Fibroblast of pulmonary artery (primary cell): ENCODE results near the gene TCF4.

ENCODE experiments used
- DNase-seq: peaks from one replicate; pipeline ENCODE4 v3.0.0-alpha.2; 2010; ENCODE audit warnings: low read depth
- H3K4me3 ChIP-seq: replicated peaks from 2 replicates; pipeline ENCODE4 v1.5.1; 2011; ENCODE audit warnings: low read depth, mild to moderate bottlenecking, control low read depth, low read length, moderate library complexity
- CTCF ChIP-seq: IDR thresholded peaks from 2 replicates; pipeline ENCODE4 v1.5.1; 2011; ENCODE audit warnings: mild to moderate bottlenecking, control low read depth, low read length, inconsistent platforms; ENCODE audit errors: missing control alignments

The TCF4 gene

DNA sequence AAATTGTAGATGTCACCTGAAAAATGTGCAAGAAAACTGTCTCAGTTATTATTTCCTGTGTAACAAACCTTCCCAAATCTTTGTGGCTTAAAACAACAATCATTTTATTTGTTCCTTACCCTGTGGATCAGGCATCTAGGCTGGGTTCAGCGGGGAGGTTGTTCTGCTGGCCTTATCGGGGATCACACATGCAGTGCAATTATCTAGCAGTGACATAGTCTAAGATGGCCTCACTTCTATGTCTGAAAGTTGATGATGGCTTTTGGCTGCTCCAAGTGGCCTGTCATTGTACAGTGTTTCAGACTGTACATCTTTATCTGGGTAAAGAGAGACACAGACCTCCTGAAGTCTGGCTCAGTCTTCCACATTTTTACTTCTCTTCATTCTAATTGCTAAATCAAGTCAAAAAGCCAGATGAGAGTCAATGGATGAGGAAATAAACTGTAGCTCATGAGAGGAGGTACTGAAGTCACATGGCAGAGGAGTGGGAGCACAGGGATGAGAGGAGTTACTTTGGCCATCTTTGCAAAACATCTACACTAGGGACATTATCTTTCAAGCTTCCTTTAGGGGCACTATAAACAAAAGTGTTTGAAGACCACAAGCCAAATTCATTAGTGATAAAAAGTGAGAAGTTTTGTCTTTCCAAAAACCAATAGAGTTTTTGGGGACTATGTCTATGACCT, 385.6 kb downstream of the TCF4 start:
- DNase-seq, result no peak
- no peak for TF ChIP-seq CTCF
- H3K4me3 ChIP-seq, result no peak overlapping the region

DNA sequence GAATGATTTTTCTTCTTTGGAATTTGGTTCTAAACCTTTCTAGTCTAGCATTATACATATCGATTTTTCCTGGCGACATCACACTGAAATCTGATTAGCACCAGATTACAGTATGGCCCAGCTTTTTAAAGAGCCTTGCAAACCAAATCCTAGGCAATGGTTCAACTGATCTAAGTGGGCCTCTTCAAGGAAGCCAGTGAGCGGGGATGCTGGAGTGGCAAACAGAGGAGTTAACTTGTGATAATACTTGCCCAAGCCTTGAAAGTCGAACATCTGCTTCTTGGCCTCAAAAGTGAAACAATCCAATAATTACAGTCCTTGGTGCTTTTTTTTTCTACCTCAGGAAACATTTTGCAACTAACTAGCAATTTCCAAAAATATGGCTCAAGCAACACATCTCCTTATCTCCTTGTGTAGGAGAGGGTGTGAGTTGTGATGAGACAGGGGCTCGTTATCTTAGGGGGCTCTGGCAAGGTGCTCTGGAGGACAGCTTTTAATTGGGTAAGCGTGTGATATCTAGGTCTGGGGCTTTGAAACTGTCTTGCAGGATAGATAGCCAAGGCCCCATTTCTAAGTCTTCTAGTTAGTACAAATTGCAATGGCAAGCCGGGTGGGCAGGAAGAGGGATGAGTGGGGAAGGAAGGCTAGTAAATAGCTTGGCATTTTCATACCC, 388.6 kb downstream of the TCF4 start:
- no peak for TF ChIP-seq CTCF
- no peak overlapping the region for H3K4me3 ChIP-seq
- no peak for DNase-seq

GRCh38 chr18:55195863-55196262, 392.1 kb downstream of the TCF4 start:
- no peak for TF ChIP-seq CTCF
- DNase-seq, result no peak
- H3K4me3 ChIP-seq, result no peak overlapping the region

DNA sequence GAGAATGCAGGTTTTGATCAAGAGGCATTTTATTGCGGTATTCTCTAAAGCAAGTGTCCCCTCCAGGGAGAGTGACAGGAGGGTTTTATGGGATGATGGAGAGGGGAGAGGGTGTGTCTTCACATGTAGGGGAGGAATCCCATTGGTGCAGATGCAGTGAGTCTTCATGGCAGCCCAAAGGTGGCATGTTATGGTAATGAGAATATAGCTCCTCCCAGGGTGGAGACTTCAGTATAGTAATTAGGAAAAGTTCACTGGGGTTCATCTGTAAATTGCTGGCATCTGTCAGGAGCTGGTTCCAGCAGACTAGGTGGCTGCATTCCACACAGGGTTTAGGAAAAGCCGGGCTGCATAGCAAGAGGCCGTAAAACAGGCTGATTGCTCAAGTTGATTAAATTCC, 398.0 kb downstream of the TCF4 start:
- TF ChIP-seq CTCF, result no peak
- H3K4me3 ChIP-seq, result no peak overlapping the region
- no peak for DNase-seq

GRCh38 chr18:55186588-55186987, 401.4 kb downstream of the TCF4 start:
- no peak for TF ChIP-seq CTCF
- H3K4me3 ChIP-seq, result no peak overlapping the region
- no peak for DNase-seq

DNA sequence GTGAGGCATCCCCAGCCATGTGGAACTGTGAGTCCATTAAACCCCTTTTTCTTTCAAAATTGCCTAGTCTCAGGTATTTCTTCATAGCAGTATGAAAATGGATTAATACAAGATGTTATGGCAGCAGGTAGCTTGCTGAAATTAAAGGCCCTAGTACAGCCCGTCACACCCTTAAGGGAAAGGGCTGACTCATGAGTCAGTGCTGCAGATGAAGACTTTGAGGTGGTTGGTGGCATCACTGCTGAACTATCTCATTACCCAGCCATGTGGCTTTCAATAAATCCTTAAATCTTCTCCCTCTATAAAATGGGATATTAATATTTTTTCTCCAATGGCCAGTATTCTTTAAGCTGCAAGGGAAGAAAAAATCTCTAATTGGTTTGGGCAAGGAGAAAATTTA, 402.6 kb downstream of the TCF4 start:
- no peak for DNase-seq
- no peak overlapping the region for H3K4me3 ChIP-seq
- TF ChIP-seq CTCF, result no peak

DNA sequence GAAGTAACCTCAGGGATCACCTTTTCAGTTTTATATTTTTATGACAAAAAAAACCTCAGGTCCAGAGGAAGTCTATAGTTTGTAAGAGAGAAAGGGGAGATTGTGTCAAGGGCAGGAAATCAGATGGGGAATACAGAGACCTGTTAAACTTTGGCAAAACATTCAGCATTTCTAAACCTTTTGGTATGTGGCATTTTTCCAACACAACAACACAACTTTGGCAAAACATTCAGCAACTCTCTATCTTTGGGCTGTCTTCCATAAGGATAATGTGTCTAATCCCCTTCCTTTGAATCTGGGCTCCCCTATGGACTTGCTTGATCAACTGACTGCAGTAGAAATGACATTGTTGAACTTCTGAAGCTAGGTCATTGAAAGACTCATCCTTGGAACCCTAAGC, 408.2 kb downstream of the TCF4 start:
- no peak for TF ChIP-seq CTCF
- H3K4me3 ChIP-seq, result no peak overlapping the region
- peak; percentile 66 for DNase-seq
